Ishikawa (cell line): ENCODE data around the gene EIF4E1B.

ENCODE experiments used
- CEBPB ChIP-seq: IDR thresholded peaks from 2 replicates; pipeline ENCODE4 v1.6.1; 2012
- CREB1 ChIP-seq: IDR thresholded peaks from 2 replicates; pipeline ENCODE4 v1.6.1; 2012; ENCODE audit warnings: low read depth
- EGR1 ChIP-seq: IDR thresholded peaks from 2 replicates; pipeline ENCODE4 v1.6.1; 2012
- EP300 ChIP-seq: IDR thresholded peaks from 2 replicates; pipeline ENCODE4 v1.6.1; 2012; ENCODE audit warnings: borderline replicate concordance
- FOXM1 ChIP-seq: IDR thresholded peaks from 2 replicates; pipeline ENCODE4 v1.6.1; 2012; ENCODE audit warnings: low read depth, borderline replicate concordance
- NFIC ChIP-seq: IDR thresholded peaks from 2 replicates; pipeline ENCODE4 v1.6.1; 2012
- RAD21 ChIP-seq: IDR thresholded peaks from 2 replicates; pipeline ENCODE4 v1.6.1; 2012; ENCODE audit warnings: low read depth
- TAF1 ChIP-seq: IDR thresholded peaks from 2 replicates; pipeline ENCODE4 v1.6.1; 2012; ENCODE audit warnings: low read depth, mild to moderate bottlenecking
- TCF12 ChIP-seq: IDR thresholded peaks from 2 replicates; pipeline ENCODE4 v1.6.1; 2012; ENCODE audit warnings: low read depth
- TEAD4 ChIP-seq: IDR thresholded peaks from 2 replicates; pipeline ENCODE4 v1.6.1; 2012
- YY1 ChIP-seq: IDR thresholded peaks from 2 replicates; pipeline ENCODE4 v1.6.1; 2012; ENCODE audit warnings: low read depth
- ZBTB7A ChIP-seq: IDR thresholded peaks from 2 replicates; pipeline ENCODE4 v1.6.1; 2012; ENCODE audit warnings: low read depth
- TF ChIP-seq, protein P1 (sequence below): IDR thresholded peaks from 2 replicates; pipeline ENCODE4 v1.6.1; 2012
- TF ChIP-seq, protein P2 (sequence below): IDR thresholded peaks from 2 replicates; pipeline ENCODE4 v1.6.1; 2012; ENCODE audit warnings: low read depth, mild to moderate bottlenecking
- TF ChIP-seq, protein P3 (sequence below): IDR thresholded peaks from 2 replicates; pipeline ENCODE4 v1.6.1; 2012

Gene EIF4E1B

DNA sequence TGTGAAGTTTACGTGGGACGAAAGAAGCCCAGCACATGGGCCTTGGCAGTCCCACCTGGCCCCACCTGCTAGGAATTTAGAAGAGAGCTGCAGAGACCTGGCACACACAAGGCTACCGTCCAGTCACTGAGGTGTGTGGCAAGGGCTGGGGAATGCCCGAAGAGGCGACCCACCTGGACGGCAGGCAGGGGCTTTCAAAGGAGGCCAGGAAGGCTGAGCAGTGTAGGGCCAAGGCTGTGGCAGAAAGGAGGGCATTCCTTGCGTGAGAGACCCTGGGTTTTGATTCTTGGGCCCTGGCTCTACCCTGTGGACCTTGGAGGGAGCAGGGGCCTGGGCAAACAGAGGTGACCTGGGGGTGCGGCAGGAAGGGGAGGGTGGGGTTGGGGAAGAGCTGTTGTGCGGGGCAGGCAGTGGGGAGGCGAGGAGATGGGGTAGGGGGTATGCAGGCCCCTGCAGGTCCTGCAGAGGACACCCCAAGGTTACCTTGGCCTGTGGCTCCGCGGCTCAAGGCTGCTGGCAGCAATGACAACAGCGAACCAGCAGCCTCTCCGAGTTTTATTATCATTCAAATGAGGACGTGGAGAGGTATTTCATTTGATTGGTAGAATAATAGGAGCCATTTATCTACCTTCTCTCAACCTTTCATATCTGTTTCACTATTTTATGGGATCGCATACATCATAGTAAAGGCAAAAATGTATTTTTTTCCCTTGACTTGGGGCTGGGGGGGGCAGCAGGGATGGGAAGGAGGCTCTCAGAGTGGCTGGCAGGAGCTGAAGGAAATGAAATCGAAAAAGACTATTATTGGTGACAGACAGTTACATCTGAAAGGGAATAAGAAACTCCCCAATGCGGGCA lies 41.6 kb downstream of the EIF4E1B start:
- TF ChIP-seq TCF12 (no peak), EP300 (no peak), EGR1 (no peak), NFIC (no peak), RAD21 (no peak), ZBTB7A (no peak), YY1 (no peak), FOXM1 (no peak), TEAD4 (no peak), TAF1 (no peak), CEBPB (no peak), CREB1 (no peak)
- TF ChIP-seq, protein P1, sequence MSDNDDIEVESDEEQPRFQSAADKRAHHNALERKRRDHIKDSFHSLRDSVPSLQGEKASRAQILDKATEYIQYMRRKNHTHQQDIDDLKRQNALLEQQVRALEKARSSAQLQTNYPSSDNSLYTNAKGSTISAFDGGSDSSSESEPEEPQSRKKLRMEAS, result no peak
- TF ChIP-seq, protein P2, sequence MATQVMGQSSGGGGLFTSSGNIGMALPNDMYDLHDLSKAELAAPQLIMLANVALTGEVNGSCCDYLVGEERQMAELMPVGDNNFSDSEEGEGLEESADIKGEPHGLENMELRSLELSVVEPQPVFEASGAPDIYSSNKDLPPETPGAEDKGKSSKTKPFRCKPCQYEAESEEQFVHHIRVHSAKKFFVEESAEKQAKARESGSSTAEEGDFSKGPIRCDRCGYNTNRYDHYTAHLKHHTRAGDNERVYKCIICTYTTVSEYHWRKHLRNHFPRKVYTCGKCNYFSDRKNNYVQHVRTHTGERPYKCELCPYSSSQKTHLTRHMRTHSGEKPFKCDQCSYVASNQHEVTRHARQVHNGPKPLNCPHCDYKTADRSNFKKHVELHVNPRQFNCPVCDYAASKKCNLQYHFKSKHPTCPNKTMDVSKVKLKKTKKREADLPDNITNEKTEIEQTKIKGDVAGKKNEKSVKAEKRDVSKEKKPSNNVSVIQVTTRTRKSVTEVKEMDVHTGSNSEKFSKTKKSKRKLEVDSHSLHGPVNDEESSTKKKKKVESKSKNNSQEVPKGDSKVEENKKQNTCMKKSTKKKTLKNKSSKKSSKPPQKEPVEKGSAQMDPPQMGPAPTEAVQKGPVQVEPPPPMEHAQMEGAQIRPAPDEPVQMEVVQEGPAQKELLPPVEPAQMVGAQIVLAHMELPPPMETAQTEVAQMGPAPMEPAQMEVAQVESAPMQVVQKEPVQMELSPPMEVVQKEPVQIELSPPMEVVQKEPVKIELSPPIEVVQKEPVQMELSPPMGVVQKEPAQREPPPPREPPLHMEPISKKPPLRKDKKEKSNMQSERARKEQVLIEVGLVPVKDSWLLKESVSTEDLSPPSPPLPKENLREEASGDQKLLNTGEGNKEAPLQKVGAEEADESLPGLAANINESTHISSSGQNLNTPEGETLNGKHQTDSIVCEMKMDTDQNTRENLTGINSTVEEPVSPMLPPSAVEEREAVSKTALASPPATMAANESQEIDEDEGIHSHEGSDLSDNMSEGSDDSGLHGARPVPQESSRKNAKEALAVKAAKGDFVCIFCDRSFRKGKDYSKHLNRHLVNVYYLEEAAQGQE, result no peak
- TF ChIP-seq, protein P3, sequence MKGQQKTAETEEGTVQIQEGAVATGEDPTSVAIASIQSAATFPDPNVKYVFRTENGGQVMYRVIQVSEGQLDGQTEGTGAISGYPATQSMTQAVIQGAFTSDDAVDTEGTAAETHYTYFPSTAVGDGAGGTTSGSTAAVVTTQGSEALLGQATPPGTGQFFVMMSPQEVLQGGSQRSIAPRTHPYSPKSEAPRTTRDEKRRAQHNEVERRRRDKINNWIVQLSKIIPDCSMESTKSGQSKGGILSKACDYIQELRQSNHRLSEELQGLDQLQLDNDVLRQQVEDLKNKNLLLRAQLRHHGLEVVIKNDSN, result no peak

DNA sequence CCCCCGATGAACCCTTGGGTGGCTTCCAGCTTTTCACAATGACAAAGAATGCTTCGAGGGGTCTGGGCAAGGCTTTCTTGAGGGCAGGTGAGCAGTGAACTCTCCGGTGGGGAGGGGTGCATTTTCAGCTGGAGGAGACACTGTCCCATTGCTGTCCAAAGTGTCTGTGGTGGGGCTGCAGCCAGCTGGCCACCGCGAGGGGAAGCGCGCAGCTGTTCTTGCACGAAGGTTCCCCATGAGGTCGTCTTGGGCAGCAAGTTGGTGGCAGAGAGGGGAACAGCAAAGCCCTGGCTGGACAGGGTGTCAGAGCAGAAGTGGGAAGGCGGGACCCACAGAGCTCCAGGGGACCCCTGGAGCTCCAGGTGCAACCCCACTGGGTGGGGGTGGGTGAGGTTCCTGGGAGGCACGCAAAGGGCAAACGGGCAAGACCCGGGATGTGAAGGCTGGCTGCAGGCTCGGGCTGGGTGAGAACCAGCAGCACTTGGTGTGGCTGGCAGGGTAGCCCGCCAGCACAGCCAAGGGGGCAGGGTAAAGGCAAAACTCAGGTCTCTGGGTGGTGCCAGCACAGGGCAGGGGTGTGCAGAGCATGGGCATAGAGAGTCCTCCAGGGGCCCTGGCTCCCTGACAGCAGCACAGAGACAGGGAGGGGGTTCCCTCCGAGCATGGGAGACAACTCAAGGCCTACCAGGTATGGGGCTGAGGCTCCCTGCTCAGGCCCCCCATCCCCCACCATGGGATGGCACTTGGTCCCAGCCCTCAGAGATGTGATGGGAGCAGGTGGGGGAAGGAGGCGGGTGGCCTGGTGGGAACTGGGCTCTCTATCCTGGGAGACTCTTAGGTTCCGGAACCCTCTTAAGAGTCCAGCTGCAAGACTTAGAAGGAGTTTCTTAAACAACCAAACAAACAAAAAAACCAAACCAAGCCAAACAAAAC lies 43.4 kb downstream of the EIF4E1B start:
- no peak for TF ChIP-seq EGR1
- no peak for TF ChIP-seq CEBPB
- no peak for TF ChIP-seq TCF12
- TF ChIP-seq FOXM1, result no peak
- TF ChIP-seq NFIC, result no peak
- TF ChIP-seq TEAD4, result no peak
- TF ChIP-seq, protein P2, result no peak
- TF ChIP-seq RAD21, result no peak
- TF ChIP-seq, protein P1, result no peak
- no peak for TF ChIP-seq CREB1
- TF ChIP-seq EP300, result no peak
- TF ChIP-seq YY1, result no peak
- no peak for TF ChIP-seq TAF1
- TF ChIP-seq, protein P3, result no peak
- TF ChIP-seq ZBTB7A, result no peak

DNA sequence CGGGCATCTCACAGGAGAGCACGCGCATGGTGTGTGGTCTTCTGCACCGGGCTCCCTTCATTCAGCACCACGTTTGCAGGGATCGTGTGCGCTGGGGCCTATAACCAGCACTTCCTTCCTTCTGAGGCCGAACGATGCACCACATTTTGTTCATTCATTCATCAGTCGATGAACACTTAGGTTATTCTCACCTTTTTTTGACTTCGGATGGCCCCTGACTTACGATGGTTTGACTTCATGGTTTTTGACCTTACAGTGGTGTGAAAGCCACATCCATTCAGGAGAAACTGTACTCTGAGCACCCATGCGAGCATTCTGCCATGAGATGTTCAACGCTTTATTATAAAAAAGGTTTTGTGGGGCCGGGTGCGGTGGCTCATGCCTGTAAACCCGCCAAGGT lies 44.3 kb downstream of the EIF4E1B start:
- TF ChIP-seq NFIC (no peak), TCF12 (no peak), CEBPB (no peak), ZBTB7A (no peak)

DNA sequence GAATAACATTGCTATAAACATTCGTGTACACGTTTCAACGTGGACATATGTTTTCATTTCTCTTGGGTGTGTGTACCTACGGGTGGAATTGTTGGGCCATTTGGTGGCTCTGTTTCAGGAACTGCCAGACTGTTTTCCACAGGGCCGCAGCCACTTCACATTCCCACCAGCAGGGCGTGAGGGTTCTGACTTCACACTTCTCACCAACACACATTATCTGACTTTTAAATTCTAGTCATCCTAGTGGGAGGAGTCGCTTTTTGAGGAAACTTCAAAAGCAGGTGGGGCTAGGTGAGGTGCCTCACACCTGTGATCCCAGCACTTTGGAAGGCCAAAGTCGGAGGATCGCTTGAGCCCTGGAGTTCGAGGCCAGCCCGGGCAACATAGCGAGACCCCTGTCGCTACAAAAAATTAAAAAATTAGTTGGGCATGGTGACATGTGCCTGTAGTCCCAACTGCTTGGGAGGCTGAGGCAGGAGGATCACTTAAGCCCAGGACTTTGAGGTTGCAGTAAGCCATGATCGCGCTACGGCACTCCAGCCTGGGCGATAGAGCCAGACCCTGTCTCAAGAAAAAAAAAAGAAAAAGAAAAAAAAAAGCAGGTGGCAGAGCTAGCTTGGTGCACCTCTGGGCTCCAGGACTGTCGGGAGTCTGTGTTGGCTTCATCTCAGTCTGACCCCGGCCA lies 45.3 kb downstream of the EIF4E1B start:
- TF ChIP-seq, protein P1, result no peak; the same call in 1 of the 2 replicates
- TF ChIP-seq CREB1 (no peak), RAD21 (0 out of 2 replicates have a peak, but pooled peaks have one; percentile 17), TEAD4 (peak; percentile 86)

DNA sequence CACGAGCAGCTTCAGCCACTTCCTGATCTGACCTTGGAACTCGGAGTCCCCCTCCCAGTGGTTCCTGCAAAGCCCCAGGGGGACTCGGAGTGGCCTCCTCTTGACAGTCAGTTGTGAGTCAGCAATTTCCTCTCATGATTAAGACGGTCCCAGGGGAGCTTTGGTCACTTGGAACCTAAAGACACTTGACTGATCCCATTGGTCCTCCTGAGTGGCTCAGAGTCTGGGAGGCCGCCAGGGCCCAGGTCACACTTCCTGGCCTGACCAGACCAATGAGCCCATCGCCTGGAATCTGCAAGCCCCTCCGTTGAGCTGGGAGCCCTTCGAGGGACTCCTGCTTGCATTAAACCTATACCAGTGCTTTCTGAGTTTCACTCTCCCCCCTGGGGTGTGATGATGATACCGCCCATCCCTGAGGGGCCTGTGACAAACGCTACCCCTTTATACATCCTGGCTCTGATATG lies 45.9 kb downstream of the EIF4E1B start:
- TF ChIP-seq EGR1 (no peak), TCF12 (no peak), CEBPB (no peak), EP300 (no peak)
- TF ChIP-seq, protein P1, result no peak
